RPMI7951 (cell line): ENCODE results near the gene DDX27. TPM values are rescaled to one million over a fixed set of nuclear protein-coding genes. Genes with fewer than 3 reads are reported as not detected.

Experiments used
- DNase-seq: peaks from one replicate; pipeline ENCODE4 v3.0.0-alpha.2; 2012; ENCODE audit warnings: low read depth
- total RNA-seq: library from RNA; depleted of rRNA; stranded (reverse); fragments of >200 nt; shearing (Covaris generic); gene quantifications from 2 replicates; pipeline ENCODE4 v1.2.3, GENCODE V29; 2014

The DDX27 gene
- total RNA-seq, 1 experiment from 2014 or later, result 66.3 TPM

DNA sequence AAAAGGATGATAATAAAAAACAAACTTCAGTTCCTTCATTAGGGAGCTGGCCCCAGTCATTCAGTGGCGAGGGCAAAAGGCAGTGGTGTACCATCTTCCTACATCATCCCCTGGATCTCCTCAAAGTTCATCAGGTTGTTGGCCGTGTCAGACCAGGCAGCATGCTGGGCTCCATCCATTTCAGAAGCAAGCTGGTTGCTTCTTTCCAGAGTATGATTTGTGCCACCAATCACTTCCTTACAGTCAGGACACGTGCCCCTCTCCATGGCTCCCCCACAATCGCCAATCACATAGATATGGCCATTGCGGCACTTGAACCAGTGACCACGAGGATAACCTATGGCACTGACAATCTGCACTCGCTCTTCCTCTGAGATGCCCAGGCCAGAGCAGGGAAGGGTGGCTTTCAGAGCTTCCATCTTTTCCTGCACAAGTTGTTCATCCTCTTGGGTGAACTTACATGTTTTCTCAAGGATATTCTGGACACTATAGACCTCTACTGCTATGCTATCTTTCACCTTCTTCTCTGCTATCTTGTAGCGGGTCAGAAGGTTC is 28.0 kb downstream of the DDX27 start:
- DNase-seq, result no peak

DNA sequence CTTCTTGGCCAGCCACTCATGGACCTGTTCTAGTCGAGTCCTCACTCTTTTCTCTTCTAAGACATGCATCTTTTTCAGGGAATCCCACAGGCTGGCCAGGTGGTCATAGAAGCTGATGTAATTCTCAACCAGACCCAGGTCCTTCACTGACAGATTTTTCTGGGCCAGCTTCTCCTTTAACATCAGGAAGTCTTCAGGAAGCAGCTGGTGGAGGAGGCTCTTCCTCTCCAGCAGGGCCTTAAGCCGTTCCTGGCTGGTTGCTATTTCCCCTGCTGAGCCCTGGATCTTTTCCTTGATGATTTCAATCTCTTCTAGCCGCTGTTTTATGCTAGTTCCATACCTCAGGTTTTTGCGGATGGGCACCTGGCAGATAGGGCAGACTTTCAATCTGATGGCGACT is 28.6 kb downstream of the DDX27 start:
- DNase-seq, result no peak

DNA sequence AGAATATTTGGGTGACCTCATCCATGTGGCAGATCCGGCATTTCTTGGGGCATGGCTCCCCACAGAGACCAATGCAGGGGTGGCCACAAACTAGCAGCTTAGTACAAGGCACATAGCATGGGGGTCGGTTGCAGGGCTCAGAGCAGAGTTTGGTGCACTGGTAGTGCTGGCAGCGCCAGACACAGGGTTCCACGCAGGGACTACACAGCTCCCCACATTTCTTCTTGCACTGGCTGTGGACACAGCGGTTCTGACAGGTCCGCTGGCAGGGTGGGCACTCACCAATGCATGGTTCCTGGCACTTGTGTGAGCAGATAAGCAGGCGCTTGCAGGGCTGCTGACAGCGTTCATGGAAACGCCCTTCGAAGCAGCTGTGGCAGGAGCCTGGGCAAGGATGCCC is 29.1 kb downstream of the DDX27 start:
- DNase-seq, result no peak

GRCh38 chr20:49248879-49249665 is 29.9 kb downstream of the DDX27 start:
- no peak for DNase-seq

- no peak for DNase-seq
Measured at GRCh38 chr20:49252556-49253350, 33.5 kb downstream of the DDX27 start.

GRCh38 chr20:49256261-49256660 is 37.0 kb downstream of the DDX27 start:
- no peak for DNase-seq

- DNase-seq, result no peak
Measured at GRCh38 chr20:49259284-49259683, 40.1 kb downstream of the DDX27 start.

DNA sequence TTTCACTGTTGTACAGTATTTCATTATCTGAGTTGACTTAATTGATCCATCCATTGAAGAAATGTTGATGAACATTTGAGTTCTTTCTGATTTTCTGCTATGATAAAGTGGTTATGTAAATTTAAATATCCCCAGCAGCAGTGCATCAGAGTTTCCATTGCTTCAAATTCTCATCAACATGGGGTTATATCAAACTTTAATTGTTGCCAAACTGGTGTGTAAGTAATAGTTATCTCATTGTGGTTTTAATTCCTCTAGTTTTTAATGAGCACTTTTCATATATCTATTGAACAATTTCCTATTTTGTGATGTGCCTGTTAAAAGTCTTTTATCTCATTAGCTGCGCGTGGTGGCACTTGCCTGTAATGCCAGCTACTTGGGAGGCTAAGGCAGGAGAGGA is 40.6 kb downstream of the DDX27 start:
- DNase-seq, result no peak

DNA sequence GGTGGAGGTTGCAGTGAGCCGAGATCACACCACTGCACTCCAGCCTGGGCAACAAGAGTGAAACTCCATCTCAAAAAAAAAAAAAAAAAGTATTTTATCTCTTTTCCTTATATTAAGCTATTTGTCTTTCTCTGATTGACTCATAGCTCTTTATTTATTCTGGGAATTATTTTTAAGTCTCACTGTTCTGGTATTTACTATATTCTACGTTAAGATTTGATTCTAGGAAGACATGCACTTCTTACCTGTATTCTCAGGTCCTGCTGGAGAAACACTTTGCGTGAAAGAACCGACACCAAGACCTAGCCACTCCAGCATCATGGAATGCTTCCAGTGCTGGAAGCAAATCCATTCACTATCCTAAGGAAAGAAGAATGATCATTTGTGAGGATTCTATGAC is 41.0 kb downstream of the DDX27 start:
- no peak for DNase-seq

DNA sequence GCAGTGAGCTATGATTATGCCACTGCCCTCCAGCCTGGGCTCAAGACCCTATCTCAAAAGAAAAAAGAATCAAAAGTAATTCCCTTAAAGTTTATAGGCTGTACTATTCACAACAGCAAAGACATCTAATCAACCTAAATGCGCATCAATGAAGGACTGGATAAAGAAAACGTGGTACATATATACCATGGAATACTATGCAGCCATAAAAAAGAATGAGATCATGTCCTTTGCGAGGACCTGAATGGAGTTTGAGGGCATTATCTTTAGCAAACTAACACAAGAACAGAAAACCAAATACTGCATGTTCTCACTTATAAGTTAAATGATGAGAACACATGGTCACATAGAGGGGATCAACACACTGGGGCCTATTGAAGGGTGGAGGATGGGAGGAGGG is 42.0 kb downstream of the DDX27 start:
- no peak for DNase-seq

GRCh38 chr20:49262444-49262843 is 43.2 kb downstream of the DDX27 start:
- no peak for DNase-seq

GRCh38 chr20:49267327-49267726 is 48.1 kb downstream of the DDX27 start:
- DNase-seq, result no peak

- DNase-seq, result peak; percentile 56
Measured at GRCh38 chr20:49268600-49269365, 49.6 kb downstream of the DDX27 start.

GRCh38 chr20:49270177-49270576 is 51.0 kb downstream of the DDX27 start:
- DNase-seq, result peak; percentile 57

DNA sequence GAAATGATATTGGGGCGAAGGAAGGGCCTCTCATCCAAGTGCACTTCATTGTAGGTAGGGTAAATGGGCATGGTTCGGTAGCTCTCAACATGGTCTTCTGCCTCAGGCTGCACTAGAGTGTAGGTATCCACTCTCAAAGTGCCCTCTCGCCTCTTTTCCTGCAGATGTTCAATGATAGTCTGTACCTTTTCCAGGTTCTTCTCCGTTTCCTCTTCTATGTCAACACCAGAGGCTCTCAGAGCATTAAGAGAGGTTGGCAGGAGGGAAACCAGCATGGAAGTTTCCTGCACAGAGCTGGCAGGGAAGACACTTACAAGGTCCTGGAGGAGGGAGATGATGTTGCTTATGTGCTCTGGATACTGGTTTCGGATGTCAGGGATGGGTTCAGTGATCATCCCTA is 51.5 kb downstream of the DDX27 start:
- no peak for DNase-seq

DNA sequence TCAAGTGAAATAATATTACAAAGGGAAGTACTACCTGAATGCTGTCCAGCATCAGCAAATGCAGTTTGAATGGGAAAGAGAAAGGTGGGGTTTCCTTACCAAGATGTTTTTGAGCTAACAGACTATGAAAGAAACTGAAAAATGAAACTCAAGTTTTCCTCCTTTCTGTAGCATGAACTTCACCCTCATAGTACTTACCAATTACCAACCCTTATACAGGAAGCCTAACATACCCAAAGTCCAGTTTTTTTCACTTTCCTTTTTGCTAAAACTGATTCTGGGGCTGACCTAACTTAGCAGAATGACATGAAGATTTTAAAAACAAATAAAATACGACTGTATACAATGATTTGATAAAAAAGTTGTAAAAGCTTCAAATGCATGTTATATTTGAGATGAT is 53.4 kb downstream of the DDX27 start:
- DNase-seq, result no peak

DNA sequence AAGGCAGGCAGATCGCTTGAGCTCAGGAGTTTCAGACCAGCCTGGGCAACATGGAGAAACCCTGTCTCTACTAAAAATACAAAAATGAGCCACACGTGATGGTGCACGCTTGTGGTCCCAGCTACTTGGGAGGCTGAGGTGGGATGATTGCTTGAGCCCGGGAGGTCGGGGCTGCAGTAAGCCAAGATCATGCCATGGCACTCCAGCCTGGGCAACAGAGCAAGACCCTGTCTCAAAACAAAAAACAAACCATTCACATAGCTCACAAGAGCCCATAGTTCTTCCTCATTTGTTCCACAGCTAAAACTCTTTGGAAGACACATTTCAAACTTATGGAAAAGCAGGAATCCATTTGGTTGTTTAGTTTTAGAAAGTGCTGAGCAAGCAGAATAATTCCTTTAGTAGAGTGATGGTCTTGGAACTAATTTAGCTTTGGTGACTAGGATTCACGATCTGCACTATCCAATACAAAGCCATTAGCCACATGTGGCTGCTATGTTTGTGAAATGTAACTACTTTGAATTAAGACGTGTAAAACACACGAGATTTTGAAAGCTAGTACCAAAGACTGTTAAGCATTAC is 54.6 kb downstream of the DDX27 start:
- no peak for DNase-seq

DNA sequence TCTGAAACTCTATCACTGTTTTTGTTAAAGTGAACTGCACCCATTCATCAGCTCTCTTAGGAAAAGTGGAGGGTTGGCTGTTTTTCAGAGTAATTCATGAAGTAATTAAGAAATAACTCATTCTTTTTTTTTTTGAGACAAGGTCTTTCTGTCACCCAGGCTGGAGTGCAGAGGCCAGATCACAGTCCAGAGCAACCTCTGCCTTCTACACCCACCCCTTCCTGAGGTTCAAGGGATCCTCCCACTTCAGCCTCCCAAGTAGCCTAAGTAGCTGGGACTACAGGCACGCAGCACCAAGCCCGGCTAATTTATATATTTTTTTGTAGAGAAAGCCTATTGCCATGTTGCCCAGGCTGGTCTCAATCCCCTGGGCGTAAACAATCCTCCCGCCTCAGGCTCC is 56.0 kb downstream of the DDX27 start:
- DNase-seq, result no peak

- peak; percentile 46 for DNase-seq
Measured at GRCh38 chr20:49275636-49276035, 56.4 kb downstream of the DDX27 start.

- peak; percentile 79 for DNase-seq
Measured at GRCh38 chr20:49276161-49276960, 57.1 kb downstream of the DDX27 start.
